Endothelial cell of umbilical vein (primary cell): ENCODE results near the gene TAOK1. TPM values are rescaled to one million over a fixed set of nuclear protein-coding genes. Genes with fewer than 3 reads are reported as not detected.

Experiments used
- BruUV-seq: library from RNA; stranded (reverse); fragments of 400-500 nt; replicated peaks from 2 replicates; lab custom pipeline; 2021; lab: Mats Ljungman, UMichigan
- CTCF ChIA-PET: fragments of 300-600, 350-600 bp; sonication (Branson Sonifier 250); formaldehyde crosslinking; loops from one replicate; lab custom pipeline; 2021; ENCODE audit warnings: antibody characterized with exemption, inconsistent platforms; lab: Charles Lee
- POLR2A ChIA-PET: fragments of 300-600, 350-600 bp; sonication (Branson Sonifier 250); formaldehyde crosslinking; loops from one replicate; lab custom pipeline; 2021; ENCODE audit warnings: antibody characterized with exemption, inconsistent platforms; lab: Charles Lee
- DNase-seq: peaks from one replicate; pipeline ENCODE4 v3.0.0-alpha.2; 2011; ENCODE audit warnings: low read depth, low spot score
- FAIRE-seq: peaks from 2 replicates; lab custom pipeline; 2011; peaks lifted over from hg19 to GRCh38; lab: Jason Lieb, UNC
- H2AFZ ChIP-seq: 2 replicates; pipeline ENCODE4 v1.6.0; 2012; ENCODE audit warnings: low read depth, low read length, control low read depth, inconsistent platforms
- H3K27ac ChIP-seq: 2 replicates; pipeline ENCODE4 v1.5.1; 2011; ENCODE audit warnings: low read depth, mild to moderate bottlenecking, control low read depth, low read length, moderate library complexity; ENCODE audit not compliant: insufficient read depth
- H3K27me3 ChIP-seq, 2 experiments: 2 replicates each; pipeline versions ENCODE4 v1.6.0 to v1.6.1; 2011; ENCODE audit warnings: low read length in 2 of 2, mixed read lengths in 1 of 2; ENCODE audit not compliant: control insufficient read depth in 2 of 2, insufficient read depth in 2 of 2
- H3K36me3 ChIP-seq, 2 experiments: 2 replicates in 1 of 2; 3 replicates in 1 of 2; pipeline ENCODE4 v1.5.1; 2011; ENCODE audit warnings: low read length in 2 of 2, mild to moderate bottlenecking in 1 of 2, moderate library complexity in 1 of 2; ENCODE audit not compliant: control insufficient read depth in 2 of 2, insufficient read depth in 2 of 2; ENCODE audit errors: extremely low read depth in 1 of 2
- H3K4me1 ChIP-seq: 3 replicates; pipeline ENCODE4 v1.5.1; 2011; ENCODE audit warnings: mild to moderate bottlenecking, low read length; ENCODE audit not compliant: control insufficient read depth, insufficient read depth; ENCODE audit errors: extremely low read depth
- H3K4me2 ChIP-seq: 2 replicates; pipeline ENCODE4 v1.6.1; 2011; ENCODE audit warnings: low read length, control low read depth, mixed read lengths; ENCODE audit not compliant: insufficient read depth
- H3K4me3 ChIP-seq, 3 experiments: fragments of 200-600 bp in 1 of 3; sonication (generic), shearing (Covaris generic) in 1 of 3; replicated peaks in 1 of 3; 2 replicates each; pipeline ENCODE4 v1.5.1; 2011 to 2016; ENCODE audit warnings: control low read depth in 3 of 3, low read length in 3 of 3, mild to moderate bottlenecking in 2 of 3, inconsistent platforms in 1 of 3, low read depth in 1 of 3, moderate library complexity in 1 of 3; ENCODE audit not compliant: insufficient read depth in 1 of 3
- H3K79me2 ChIP-seq: 2 replicates; pipeline ENCODE4 v1.6.0; 2012; ENCODE audit warnings: low read length, inconsistent platforms; ENCODE audit not compliant: control insufficient read depth, insufficient read depth
- H3K9ac ChIP-seq: replicated peaks from 2 replicates; pipeline ENCODE3; 2011; ENCODE audit warnings: low read length, control low read depth; ENCODE audit not compliant: insufficient read depth; ENCODE audit errors: extremely low read depth
- H3K9me1 ChIP-seq: replicated peaks from 3 replicates; pipeline ENCODE4 v1.6.0; 2011; ENCODE audit warnings: mild to moderate bottlenecking, low read length; ENCODE audit not compliant: control insufficient read depth, insufficient read depth; ENCODE audit errors: extremely low read depth
- H3K9me3 ChIP-seq: replicated peaks from 2 replicates; pipeline ENCODE4 v1.5.1; 2012; ENCODE audit warnings: low read length, inconsistent platforms; ENCODE audit not compliant: control insufficient read depth, insufficient read depth
- H4K20me1 ChIP-seq: replicated peaks from 2 replicates; pipeline ENCODE3; 2011; ENCODE audit warnings: mild to moderate bottlenecking, low read length; ENCODE audit not compliant: control insufficient read depth, insufficient read depth; ENCODE audit errors: extremely low read depth
- EZH2 ChIP-seq: IDR thresholded peaks from 2 replicates; pipeline ENCODE4 v1.6.1; 2012; ENCODE audit warnings: borderline replicate concordance, low read depth, mild to moderate bottlenecking, moderate library complexity, low read length, inconsistent platforms; ENCODE audit not compliant: severe bottlenecking
- FOS ChIP-seq: IDR thresholded peaks from 2 replicates; pipeline ENCODE4 v1.6.1; 2011; ENCODE audit warnings: mild to moderate bottlenecking, low read length, moderate library complexity, borderline replicate concordance; ENCODE audit not compliant: insufficient read depth
- GATA2 ChIP-seq: IDR thresholded peaks from 2 replicates; pipeline ENCODE4 v1.7.0; 2011; ENCODE audit warnings: low read depth, mild to moderate bottlenecking, moderate library complexity, mixed read lengths, low read length; ENCODE audit not compliant: insufficient read length, insufficient read depth
- JUN ChIP-seq: IDR thresholded peaks from 2 replicates; pipeline ENCODE4 v1.6.1; 2011; ENCODE audit warnings: borderline replicate concordance, low read depth; ENCODE audit not compliant: insufficient read length, insufficient read depth
- MYC ChIP-seq: IDR thresholded peaks from one replicate; pipeline ENCODE4 v1.6.1; 2011; ENCODE audit warnings: mild to moderate bottlenecking, low read depth, low read length
- POLR2A ChIP-seq: IDR thresholded peaks from 2 replicates; pipeline ENCODE4 v1.6.1; 2012; ENCODE audit warnings: low read depth, mild to moderate bottlenecking, control low read depth, low read length
- POLR2AphosphoS5 ChIP-seq: IDR thresholded peaks from 2 replicates; pipeline ENCODE4 v1.6.1; 2012; ENCODE audit warnings: low read depth, mild to moderate bottlenecking, control low read depth, low read length, moderate library complexity; ENCODE audit not compliant: insufficient read depth
- dilution Hi-C: fragments of 300-500 bp; cut with MboI; formaldehyde crosslinking; loops from one replicate; pipeline ENCODE4 v1.15.0; 2019; ENCODE audit warnings: low sequenced_read_pairs; ENCODE audit not compliant: extremely low pct_ligation_motif_present
- intact Hi-C: fragments of 100-400 bp; cut with micrococcal nuclease; formaldehyde crosslinking; loops from one replicate; pipeline ENCODE4 v1.10.0; 2022
- polyA plus RNA-seq, 4 experiments: library from polyadenylated mRNA; depleted of rRNA in 3 of 4; stranded (reverse) in 3 of 4; unstranded in 1 of 4; fragments of >200 nt; gene quantifications; 2 replicates each; pipeline versions ENCODE4 v1.2.1 to v1.2.3, GENCODE V29; 2011 to 2012; ENCODE audit warnings: missing spikeins in 1 of 4
- total RNA-seq: library from RNA; stranded (reverse); gene quantifications from 2 replicates; pipeline ENCODE4 v1.2.3, GENCODE V29; 2021
- TF ChIP-seq, protein P1 (sequence below), 2 donors: IDR thresholded peaks; 1 replicate in 1 of 2; 2 replicates in 1 of 2; pipeline ENCODE4 v1.5.1; 2011; ENCODE audit warnings: low read length in 2 of 2, mild to moderate bottlenecking in 2 of 2, moderate library complexity in 2 of 2, control low read depth in 1 of 2, inconsistent platforms in 1 of 2, low read depth in 1 of 2; ENCODE audit not compliant: insufficient read depth in 1 of 2; ENCODE audit errors: extremely low read depth in 1 of 2
- TF ChIP-seq, protein P2 (sequence below): IDR thresholded peaks from 2 replicates; pipeline ENCODE4 v1.6.1; 2011; ENCODE audit not compliant: insufficient read depth, insufficient read length

TAOK1 gene
- total and polyA plus RNA-seq, 2 donors (not counting 3 experiments of a cell fraction or from before 2014, with no cell fraction given) = 11.0 to 82.2 TPM

DNA sequence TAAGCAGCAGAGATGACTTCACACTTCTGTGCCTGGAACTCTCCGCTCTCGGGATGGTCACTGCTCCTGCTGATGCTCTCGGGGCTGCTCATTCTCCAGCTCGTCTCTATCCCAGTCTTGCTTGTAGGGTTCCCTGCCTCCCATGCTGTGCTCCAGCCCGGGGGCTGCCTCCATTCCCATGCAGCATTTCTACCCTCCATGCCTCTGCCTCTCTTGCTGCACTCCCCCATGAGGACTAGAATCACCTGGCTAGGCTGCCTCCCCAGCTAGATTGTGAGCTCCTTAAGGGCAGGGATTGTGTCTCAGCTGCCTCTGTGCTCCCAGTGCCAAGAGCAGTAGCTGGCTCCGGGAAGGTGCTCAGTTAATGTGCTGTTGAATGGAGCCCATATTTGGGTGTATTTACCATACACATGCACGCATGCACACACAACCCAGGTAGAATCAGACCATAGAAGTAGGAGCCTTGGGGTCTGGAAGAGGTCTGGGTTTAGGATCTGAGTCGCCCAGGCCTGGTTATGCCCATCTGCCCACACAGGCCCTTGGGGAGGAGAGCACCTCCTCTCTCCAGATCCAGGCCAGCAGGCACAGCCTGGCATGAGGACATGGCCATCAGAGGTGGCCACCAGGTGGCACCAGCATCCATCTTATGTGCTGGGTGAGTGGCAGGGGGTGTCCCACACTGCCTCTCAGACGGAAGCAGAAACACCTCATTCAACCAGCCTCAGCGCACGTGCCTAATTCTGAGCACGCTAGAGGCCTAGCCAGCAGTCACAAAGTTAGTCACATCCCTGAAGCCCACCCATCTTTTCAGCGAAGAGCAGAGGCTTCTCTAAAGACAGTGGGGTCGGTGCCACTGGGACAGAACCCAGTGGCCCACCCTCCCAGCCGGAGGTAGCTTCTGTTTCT is 190.0 kb downstream of the TAOK1 start:
- H3K27me3 ChIP-seq = no peaks in the 10 kb centered on the region
- intact Hi-C loops = loop anchor here (1.0 kb wide), 3 partner anchors 11 to 513 kb away; no protein-coding TSS in a partner anchor
- FAIRE-seq = peak; percentile 83
- no TSS peak for BruUV-seq
- no peak overlapping the region for H3K4me2 ChIP-seq
- no peak overlapping the region for H2AFZ ChIP-seq
- peaks cover 37% of the 10 kb centered on the region for H3K79me2 ChIP-seq
- no peak overlapping the region for H3K4me3 ChIP-seq
- H3K4me1 ChIP-seq = peaks cover 14% of the 10 kb centered on the region
- H3K27ac ChIP-seq = no peak overlapping the region
- CTCF ChIA-PET = interaction anchor here (0.7 to 9.4 kb wide), 14 partner anchors 9 to 931 kb away, joined by 3 to 152 read pairs (median 4); partner anchors contain the start of gene ANKRD13B
- H3K9me3 ChIP-seq = no peaks in the 10 kb centered on the region
- H4K20me1 ChIP-seq = no peaks in the 10 kb centered on the region
- H3K9me1 ChIP-seq = no peaks in the 10 kb centered on the region
- peaks cover 24 to 57% of the 10 kb centered on the region in 2 experiments for H3K36me3 ChIP-seq
- no peak overlapping the region for H3K9ac ChIP-seq
- dilution Hi-C loops = no loop called here
- POLR2A ChIA-PET = interaction anchor here (0.7 to 1.4 kb wide), 2 partner anchors 11 to 38 kb away, joined by 3 read pairs; no protein-coding TSS in a partner anchor
- peak; percentile 81 for DNase-seq
- TF ChIP-seq, protein P1, sequence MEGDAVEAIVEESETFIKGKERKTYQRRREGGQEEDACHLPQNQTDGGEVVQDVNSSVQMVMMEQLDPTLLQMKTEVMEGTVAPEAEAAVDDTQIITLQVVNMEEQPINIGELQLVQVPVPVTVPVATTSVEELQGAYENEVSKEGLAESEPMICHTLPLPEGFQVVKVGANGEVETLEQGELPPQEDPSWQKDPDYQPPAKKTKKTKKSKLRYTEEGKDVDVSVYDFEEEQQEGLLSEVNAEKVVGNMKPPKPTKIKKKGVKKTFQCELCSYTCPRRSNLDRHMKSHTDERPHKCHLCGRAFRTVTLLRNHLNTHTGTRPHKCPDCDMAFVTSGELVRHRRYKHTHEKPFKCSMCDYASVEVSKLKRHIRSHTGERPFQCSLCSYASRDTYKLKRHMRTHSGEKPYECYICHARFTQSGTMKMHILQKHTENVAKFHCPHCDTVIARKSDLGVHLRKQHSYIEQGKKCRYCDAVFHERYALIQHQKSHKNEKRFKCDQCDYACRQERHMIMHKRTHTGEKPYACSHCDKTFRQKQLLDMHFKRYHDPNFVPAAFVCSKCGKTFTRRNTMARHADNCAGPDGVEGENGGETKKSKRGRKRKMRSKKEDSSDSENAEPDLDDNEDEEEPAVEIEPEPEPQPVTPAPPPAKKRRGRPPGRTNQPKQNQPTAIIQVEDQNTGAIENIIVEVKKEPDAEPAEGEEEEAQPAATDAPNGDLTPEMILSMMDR (IDR thresholded peaks at IDR 0.05; ENCODE audit: extremely low read depth in 1 of 2, insufficient read depth in 1 of 2, low read depth in 1 of 2, low read length in 2 of 2) = peak; percentile 86 to 92
- TF ChIP-seq POLR2AphosphoS5 = peak; percentile 81
- TF ChIP-seq EZH2 = no peak
- TF ChIP-seq, protein P2, sequence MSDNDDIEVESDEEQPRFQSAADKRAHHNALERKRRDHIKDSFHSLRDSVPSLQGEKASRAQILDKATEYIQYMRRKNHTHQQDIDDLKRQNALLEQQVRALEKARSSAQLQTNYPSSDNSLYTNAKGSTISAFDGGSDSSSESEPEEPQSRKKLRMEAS = peak; percentile 93
- TF ChIP-seq POLR2A = peak; percentile 47
- no peak for TF ChIP-seq JUN
- no peak for TF ChIP-seq GATA2
- TF ChIP-seq MYC = peak; percentile 88
- no peak for TF ChIP-seq FOS
